Fibroblast of villous mesenchyme (primary cell): ENCODE data around the gene CCDC63. TPM values are rescaled to one million over a fixed set of nuclear protein-coding genes. Genes with fewer than 3 reads are reported as not detected.

Experiments used
- DNase-seq: peaks from one replicate; pipeline ENCODE4 v3.0.0-alpha.2; 2010; ENCODE audit warnings: low read depth
- H3K4me3 ChIP-seq: 2 replicates; pipeline ENCODE4 v1.5.1; 2011; ENCODE audit warnings: low read depth, mild to moderate bottlenecking, low read length
- total RNA-seq: library from RNA; depleted of rRNA; stranded (reverse); fragments of >200 nt; gene quantifications from 2 replicates; pipeline ENCODE4 v1.2.3, GENCODE V29; 2012
- TF ChIP-seq, protein P1 (sequence below): IDR thresholded peaks from 2 replicates; pipeline ENCODE4 v1.5.1; 2012; ENCODE audit warnings: low read depth, mild to moderate bottlenecking, low read length; ENCODE audit not compliant: insufficient read depth

Gene CCDC63
- total RNA-seq, 1 donor = not detected

DNA sequence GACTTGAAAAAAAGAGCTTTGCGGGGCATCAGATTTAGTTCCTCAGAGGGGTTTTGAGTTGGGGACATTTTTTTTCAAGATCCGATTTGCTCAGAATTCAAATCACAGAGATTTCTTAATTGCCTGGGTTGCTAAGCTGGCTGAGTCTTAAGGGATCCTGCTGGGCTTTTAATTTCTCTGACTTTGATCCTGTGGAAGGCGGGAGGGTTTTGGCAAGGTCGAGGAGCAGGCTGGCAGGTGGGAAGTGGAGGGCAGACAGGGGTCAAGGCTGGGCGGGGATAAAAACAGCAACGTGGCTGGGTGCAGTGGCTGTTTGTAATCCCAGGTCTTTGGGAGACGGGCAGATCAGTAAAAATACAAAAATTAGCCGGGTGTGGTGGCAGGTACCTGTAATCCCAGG is 33.5 kb upstream of the CCDC63 start:
- DNase-seq = no peak
- TF ChIP-seq, protein P1, sequence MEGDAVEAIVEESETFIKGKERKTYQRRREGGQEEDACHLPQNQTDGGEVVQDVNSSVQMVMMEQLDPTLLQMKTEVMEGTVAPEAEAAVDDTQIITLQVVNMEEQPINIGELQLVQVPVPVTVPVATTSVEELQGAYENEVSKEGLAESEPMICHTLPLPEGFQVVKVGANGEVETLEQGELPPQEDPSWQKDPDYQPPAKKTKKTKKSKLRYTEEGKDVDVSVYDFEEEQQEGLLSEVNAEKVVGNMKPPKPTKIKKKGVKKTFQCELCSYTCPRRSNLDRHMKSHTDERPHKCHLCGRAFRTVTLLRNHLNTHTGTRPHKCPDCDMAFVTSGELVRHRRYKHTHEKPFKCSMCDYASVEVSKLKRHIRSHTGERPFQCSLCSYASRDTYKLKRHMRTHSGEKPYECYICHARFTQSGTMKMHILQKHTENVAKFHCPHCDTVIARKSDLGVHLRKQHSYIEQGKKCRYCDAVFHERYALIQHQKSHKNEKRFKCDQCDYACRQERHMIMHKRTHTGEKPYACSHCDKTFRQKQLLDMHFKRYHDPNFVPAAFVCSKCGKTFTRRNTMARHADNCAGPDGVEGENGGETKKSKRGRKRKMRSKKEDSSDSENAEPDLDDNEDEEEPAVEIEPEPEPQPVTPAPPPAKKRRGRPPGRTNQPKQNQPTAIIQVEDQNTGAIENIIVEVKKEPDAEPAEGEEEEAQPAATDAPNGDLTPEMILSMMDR = no peak
- H3K4me3 ChIP-seq = no peak overlapping the region

DNA sequence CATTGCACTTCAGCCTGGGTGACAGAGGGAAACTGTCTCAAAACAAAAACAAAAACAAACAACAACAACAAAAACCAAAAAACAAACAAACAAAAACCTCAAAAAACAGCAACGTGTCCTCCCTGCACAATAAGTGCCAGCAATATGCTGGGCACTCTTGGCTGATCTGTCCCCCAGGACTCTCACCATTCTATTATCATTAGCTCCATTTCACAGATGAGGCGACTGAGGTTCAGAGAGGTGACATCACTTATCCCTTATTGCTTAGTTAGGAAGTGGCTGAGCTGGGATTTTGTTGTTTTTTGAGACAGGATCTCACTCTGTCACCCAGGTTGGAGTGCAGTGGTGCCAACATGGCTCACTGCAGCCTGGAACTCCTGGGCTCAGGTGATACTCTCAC is 33.0 kb upstream of the CCDC63 start:
- TF ChIP-seq, protein P1 = no peak
- no peak for DNase-seq
- no peak overlapping the region for H3K4me3 ChIP-seq

DNA sequence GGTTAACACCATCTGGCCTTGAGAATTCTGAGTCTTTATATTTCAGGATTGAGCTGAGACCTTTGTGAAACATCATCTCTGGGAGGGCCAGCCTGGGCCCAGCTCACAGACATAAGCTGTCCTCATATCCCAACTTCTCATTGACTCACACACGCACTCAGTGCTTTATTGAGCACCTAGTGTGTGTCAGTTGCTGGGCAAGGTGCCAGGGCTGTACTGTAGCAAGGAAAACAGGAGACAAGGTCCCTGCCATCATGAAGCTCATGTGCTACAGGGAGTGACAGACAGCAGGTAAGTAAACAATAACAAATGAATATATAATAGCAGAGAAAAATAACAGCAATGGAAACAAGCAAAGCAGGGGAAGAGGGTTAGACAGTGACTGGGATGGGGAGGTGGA is 30.5 kb upstream of the CCDC63 start:
- no peak overlapping the region for H3K4me3 ChIP-seq
- DNase-seq = no peak
- TF ChIP-seq, protein P1 = no peak

DNA sequence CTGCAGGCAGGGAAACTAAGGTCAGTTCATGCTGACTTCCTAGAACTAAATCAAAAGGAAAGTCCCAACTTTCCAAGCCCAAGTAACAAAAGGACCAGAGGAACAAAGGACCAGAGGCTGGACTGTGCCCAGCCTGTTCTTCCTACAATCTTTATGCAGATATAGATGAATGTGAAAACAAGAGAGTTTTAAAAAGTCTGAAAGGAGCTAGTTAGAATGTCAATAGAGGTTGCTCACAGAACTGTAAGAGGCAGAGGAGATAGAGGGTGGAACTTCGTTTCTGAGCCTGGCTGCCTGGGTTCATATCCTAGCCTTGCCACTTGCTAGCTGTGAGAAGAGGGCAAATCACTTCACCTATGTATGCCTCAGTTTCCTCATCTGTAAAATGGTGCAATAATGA is 30.0 kb upstream of the CCDC63 start:
- TF ChIP-seq, protein P1 = no peak
- H3K4me3 ChIP-seq = no peak overlapping the region
- no peak for DNase-seq

DNA sequence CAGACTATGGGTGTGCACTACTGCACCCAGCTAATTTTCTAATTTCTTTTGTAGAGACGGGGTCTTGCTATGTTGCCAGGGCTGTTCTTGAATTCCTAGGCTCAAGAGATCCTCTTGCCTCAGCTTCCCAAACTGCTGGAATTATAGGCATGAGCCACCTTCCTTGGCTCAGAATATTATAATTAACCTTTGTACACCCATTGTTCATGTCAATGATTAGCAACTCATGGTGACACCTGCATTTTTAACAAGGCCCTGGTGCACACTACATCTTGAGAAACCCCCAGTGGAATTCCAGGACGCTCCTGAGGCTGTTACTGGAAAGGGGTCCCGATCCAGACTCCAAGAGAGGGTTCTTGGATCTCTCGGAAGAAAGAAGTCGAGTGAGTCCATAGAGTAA is 28.3 kb upstream of the CCDC63 start:
- TF ChIP-seq, protein P1 = no peak
- H3K4me3 ChIP-seq = no peak overlapping the region
- DNase-seq = no peak

DNA sequence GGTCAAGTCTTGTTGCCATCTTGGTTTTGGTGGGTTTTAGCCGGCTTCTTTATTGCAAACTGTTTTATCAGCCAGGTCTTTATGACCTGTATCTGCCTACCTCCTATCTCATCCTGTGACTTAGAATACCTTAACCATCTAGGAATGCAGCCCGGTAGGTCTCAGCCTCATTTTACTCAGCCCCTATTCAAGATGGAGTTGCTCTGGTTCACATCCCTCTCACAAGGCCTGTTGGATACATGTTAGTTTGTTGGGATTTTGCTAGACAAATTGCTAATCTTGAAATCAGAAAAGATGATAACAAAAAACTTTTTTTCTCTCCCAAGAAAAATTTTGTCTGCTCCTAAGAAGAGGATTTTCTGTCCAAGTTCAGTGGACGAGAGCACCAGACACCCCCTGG is 27.6 kb upstream of the CCDC63 start:
- TF ChIP-seq, protein P1 = no peak
- DNase-seq = no peak
- no peak overlapping the region for H3K4me3 ChIP-seq

DNA sequence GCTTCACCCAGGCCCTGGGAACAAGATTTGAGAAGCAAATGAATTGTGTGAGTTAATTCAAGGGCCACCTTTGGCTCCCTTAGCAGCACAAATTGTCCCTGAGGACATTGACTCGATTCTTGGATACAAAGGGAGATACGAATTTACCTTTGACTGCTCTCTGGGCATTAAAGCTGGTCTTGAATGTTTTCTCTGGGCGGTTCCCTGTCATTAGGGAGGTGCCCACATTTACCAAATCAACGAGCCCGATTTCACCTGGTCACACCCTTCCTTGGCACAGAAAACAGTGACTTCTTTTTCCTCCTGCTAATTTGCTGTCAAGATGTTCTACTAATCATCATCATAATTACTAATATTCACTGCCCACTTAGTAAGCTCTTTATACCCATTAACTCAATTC is 27.1 kb upstream of the CCDC63 start:
- DNase-seq = no peak
- TF ChIP-seq, protein P1 = no peak
- no peak overlapping the region for H3K4me3 ChIP-seq
